GM19351 (cell line): Measurements from ENCODE around the gene NCMAP.
"Not testable (repeated sequence)": the region's sequence is repeated elsewhere in the genome, so short reads cannot be mapped to it uniquely, and the experiment has no call there.

Source experiments
- ATAC-seq: cut with Tn5 transposase; IDR thresholded peaks from one replicate; pipeline ENCODE4 v1.9.1; 2021; ENCODE audit warnings: mild to moderate bottlenecking, moderate library complexity; ENCODE audit not compliant: unreplicated experiment

The NCMAP gene

DNA sequence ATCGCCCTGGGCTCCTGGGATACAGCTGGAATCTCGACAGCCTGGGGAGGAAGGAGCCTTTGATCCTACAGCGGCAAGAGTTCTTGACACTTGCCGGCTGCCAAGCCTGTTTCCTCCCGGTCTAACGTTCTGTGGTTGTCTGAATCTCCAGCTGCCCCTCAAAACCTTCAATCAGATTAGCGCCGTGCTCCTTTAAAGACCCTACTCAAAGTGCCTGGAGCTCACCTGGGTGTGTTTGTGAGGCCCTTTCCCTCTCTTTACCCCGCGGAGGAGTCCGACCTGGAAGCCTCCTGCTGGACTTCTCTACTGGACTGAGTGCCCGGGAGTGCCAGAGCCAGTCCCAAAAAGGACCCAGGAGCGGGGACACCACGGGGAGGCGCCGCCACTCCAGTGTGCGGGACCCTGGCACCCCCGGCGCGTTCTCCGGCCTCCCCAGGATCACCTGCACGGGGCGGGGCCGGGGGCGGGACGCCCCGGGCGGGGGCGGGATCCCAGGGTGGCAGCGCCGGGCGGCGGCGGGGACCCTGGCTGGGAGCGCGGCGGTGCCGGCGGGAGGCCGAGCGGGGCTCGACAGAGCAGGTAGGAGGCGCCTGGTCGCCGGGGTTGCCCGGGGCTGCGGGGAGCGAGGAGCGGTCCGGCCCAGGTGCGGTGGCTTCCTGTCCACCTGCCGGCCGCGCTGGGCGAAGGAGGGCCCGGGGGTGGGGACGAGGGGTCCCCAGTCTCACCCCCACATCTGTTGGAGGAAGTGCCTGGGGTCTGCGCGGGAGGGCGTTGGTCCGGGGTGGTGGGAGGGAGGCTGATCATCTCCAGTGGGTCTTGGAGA is at the start of gene NCMAP:
NCMAP (plus strand) TSS at position 497 of the 823 bp plus-strand sequence. CDS start 39,344 bp downstream, outside the sequence.
- ATAC-seq = no peak

DNA sequence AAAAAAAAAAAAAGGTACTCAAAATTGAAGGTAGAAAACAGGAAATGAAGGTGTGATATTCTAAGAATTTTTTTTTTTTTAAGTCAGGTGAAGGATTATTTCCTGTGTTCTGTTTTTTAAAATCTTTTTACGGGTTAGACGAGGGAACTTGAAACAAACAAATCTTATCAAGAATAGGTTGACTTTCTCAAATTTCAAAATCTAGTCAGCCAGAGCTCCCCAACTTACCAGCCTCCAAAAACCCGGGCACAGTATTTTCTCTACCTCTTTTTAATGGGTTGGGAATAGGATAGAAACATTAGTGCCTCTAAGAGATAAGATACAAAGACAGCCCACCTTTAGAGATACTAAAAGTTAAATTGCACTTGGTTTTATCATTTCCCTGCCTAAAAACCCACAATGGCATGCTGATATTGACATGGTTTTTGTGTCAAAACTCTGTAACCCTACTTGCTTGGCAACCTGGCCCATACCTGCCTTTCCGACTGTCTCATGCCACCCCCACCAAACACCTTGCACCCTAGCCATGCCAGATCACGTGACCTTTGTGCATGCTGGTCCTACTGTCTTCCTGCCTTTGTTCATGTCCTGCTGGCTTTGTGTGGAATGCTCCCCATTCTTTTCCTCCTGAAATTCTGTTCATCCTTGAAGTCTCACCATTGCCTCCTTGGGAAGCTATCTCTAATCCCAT is 49.1 kb upstream of the NCMAP start:
- no peak for ATAC-seq

DNA sequence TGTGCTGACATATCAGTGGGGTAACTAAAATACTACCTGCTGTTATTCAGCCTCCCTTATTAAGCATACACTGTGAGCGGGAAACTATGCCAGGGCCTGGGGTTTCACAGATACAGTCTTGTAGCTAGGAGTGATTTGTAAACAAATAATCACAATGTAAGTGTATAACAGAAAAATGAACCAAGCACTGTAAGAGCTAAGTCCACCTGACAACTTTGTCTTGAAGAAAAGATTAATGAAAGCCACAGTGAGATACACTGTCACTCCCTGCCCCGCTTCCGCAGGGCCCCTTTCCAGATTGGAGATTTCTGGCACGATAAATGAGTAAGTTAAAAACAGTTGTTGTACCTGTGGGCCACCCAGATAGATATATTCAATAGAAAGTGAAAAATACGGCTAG is 48.5 kb upstream of the NCMAP start:
- no peak for ATAC-seq

- ATAC-seq = no peak
Observed at GRCh38 chr1:24508911-24509310, 47.0 kb upstream of the NCMAP start.

DNA sequence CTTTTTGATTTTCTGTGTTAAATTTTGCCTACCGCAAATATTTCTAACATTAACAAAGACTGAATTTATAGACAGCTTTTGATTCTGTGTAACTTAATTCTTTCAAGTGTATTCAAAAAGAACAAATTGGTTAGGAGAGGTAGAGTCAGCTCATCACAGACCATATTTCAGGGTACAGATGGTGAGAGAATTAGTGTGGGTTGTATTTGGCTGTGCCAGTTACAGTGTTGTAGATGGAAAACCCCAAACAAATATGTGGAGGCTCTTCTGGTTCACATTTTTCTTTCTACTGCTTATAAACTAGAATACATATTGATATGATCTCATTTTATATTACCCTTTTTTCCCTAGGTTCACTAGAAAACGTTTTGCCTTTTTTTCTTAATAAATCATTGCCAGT is 42.2 kb upstream of the NCMAP start:
- ATAC-seq = no peak

DNA sequence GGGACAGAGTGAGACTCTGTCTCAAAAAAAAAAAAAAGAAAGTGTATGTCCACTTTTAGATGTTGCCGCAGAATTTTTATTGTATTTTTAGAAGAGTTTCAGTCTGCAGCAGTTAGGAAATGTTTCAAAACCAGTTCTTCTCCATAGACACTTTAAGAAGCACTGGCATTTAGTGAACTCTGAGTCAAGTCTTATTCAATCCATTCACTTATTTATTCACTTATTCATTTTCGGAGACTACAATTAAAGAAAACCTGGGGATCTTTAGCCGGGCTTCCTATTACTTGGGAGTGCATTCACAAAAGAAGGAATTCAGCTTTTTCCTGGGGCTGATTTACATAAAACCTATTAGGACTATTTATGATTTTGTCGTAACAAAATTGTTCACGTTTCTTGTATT is 40.9 kb upstream of the NCMAP start:
- no peak for ATAC-seq

GRCh38 chr1:24515671-24516209 is 40.1 kb upstream of the NCMAP start:
- not testable (repeated sequence) for ATAC-seq

GRCh38 chr1:24516506-24516905 is 39.4 kb upstream of the NCMAP start:
- no peak for ATAC-seq

GRCh38 chr1:24517898-24518297 is 38.0 kb upstream of the NCMAP start:
- ATAC-seq = no peak

DNA sequence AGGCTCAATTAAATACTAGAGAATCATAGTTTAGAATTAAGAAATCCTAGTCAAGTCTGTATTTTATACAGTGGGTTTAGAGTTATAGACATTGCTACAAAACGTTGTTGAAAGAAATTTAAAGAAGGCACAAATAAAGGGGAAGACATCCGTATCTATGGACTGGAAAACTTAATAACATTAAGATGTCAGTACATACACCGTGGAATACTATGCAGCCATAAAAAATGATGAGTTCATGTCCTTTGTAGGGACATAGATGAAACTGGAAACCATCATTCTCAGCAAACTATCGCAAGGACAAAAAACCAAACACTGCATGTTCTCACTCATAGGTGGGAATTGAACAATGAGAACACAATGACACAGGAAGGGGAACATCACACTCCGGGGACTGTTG is 35.6 kb upstream of the NCMAP start:
- not testable (repeated sequence) for ATAC-seq

- ATAC-seq = no peak
Observed at GRCh38 chr1:24525606-24526005, 30.3 kb upstream of the NCMAP start.

GRCh38 chr1:24526045-24526444 is 29.8 kb upstream of the NCMAP start:
- ATAC-seq = no peak

GRCh38 chr1:24526940-24527542 is 28.8 kb upstream of the NCMAP start:
- ATAC-seq = no peak

DNA sequence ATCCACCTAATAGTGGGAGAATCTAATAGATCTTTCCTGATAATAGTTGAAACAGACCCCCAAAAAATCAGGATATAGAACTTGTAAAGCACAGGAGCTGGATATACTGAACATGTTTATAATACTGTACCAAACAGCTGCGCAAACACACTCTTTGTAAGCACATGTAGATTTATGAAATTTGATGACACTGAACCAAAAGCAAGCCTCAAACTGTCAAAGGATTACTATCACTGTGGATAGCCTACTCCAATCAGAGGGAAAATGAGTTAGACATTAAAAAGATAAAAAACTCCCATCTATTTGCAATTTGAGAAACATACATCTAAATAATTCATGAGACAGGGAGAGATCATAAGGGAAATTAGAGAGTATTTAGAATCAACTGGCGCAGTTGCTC is 27.1 kb upstream of the NCMAP start:
- no peak for ATAC-seq

GRCh38 chr1:24529292-24529691 is 26.6 kb upstream of the NCMAP start:
- not testable (repeated sequence) for ATAC-seq

DNA sequence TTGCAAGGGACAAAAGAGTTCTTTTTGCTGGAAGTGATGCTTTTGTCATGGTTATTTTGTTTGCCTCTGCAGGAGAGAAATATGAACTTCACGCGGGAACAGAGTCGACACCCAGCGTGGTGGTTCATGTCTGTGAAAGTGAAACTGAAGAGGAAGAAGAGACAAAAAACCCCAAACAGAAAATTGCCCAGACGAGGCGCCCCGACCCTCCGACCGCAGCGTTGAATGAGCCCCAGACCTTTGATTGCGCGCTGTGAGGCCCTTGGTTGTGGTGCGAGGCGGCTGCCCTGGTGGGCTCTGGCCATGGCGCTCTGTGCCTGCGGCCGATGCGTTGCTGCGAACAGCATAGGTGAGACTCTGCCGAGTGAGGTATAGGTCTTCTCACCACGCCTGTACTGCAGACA is 20.9 kb upstream of the NCMAP start:
- peak; percentile 38 for ATAC-seq

- no peak for ATAC-seq
Observed at GRCh38 chr1:24535778-24536177, 20.1 kb upstream of the NCMAP start.

- ATAC-seq = peak; percentile 50
Observed at GRCh38 chr1:24536391-24536840, 19.5 kb upstream of the NCMAP start.

DNA sequence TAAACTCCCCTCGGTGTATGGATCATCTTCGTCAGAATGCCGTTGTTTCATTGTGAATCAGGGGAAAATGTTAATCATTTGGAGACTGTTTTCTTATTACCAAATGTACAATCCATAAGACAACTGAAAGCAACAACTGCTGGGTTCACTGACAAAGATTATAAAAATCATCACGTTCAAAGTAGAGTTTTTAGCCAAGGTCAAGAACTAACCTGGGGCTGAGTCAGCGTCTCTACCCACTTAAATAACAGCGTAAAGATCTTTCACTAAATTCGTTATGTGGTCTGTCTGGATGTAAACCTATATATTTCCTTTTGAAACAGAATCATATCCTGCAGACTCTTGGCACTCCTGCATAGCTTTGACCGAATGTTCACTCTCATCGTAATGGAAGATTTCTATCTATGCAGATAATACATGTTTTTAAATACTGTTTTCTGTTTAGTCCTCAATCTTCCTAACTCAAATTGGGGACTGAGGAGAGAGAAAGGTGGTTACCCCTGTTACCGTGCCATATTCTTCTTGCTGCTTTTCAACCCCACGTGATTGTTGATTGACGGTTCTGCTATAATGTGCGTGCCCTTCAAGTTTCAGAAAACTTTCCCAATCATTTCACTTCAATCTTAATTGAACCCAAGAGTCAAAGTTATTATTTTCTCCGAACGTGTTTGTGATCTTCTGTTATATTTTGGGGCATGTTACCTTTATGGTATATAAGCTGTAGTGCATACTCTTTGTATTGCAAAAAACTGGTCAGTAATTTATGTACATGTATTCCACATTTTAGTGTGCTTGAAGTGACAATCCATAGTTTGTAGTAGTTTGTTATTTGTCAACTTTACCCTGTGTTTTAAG is 15.6 kb upstream of the NCMAP start:
- ATAC-seq = no peak

DNA sequence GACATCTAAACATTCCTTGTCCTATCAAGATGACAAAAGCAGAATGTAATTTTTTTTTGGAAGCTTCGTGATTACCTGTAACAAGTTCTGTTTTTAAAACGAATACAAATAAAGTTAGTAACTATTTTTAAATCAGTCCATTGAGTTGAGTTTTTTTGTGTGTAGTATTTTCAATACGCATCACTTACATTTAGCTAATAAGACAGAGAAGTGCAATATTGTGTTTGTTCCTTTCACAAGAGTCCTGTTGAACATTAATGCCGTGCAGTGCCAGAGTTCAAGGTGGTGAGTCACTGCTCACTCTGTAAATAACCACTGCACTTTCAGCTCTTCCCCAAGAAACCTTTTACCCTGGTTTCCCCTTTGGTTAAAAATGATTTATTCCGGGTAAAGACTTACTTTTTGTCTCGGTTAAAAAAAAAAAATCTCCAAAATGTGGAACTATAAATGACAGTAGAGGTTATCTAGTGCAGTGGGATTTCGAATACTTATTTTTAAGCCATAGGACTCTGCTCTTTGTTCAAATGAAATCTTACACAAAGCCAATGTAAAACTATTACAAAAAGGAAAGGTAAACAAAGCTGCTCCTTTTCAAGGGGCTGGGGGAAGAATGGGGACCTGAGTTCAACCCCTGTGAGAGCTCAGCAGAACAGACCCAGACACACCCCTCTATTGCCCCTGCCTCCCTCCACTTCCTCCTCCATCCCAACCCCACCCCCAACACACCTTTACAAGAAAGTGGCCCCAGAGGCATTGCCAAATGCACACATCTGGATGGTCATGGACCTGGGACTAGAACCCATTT is 14.8 kb upstream of the NCMAP start:
- no peak for ATAC-seq
